Activated T-helper 2 cell treated with anti-CD3 and anti-CD28 coated beads, Interferon-gamma antibody, Interleukin-2, Interleukin-4, amounts not matched to agents 10 μg/mL and 5 μg/mL and 100 μg/mL, durations not matched to agents 14 hours and 24 hours and 36 hours (primary cell): ENCODE results near the gene CCR7. TPM values are rescaled to one million over a fixed set of nuclear protein-coding genes. Genes with fewer than 3 reads are reported as not detected.

ENCODE experiments used
- DNase-seq: peaks from one replicate; pipeline ENCODE4 v3.0.0; 2021; ENCODE audit warnings: low spot score
- H3K27ac Mint-ChIP-seq: one replicate; pipeline ENCODE4 v1.8.0; 2021; ENCODE audit warnings: mixed read lengths
- H3K27me3 Mint-ChIP-seq: one replicate; pipeline ENCODE4 v1.8.0; 2021; ENCODE audit warnings: low read depth, mixed read lengths
- H3K36me3 Mint-ChIP-seq: one replicate; pipeline ENCODE4 v1.8.0; 2021; ENCODE audit warnings: low read depth, mixed read lengths
- H3K4me1 Mint-ChIP-seq: one replicate; pipeline ENCODE4 v1.8.0; 2021; ENCODE audit warnings: low read depth, mixed read lengths
- H3K4me3 Mint-ChIP-seq: one replicate; pipeline ENCODE4 v1.8.0; 2021; ENCODE audit warnings: low read depth, mild to moderate bottlenecking, moderate library complexity, mixed read lengths
- H3K9me3 Mint-ChIP-seq: one replicate; pipeline ENCODE4 v1.8.0; 2021; ENCODE audit warnings: mixed read lengths
- intact Hi-C: fragments of 100-400 bp; cut with micrococcal nuclease; formaldehyde crosslinking; loops from one replicate; pipeline ENCODE4 v1.15.1; 2023
- total RNA-seq: library from RNA; stranded (reverse); gene quantifications from 2 replicates; pipeline ENCODE4 v1.2.3, GENCODE V29; 2022

The CCR7 gene
- total RNA-seq, 1 donor from 2014 or later, result 367 TPM

GRCh38 chr17:40564195-40564882 lies 933 bp downstream of the CCR7 start:
- no peaks in the 10 kb centered on the region for H3K27me3 Mint-ChIP-seq
- H3K4me1 Mint-ChIP-seq, result peaks cover 39% of the 10 kb centered on the region
- H3K36me3 Mint-ChIP-seq, result peaks cover 64% of the 10 kb centered on the region
- peak overlapping the region; percentile 95 for H3K4me3 Mint-ChIP-seq
- intact Hi-C loops, result no loop called here
- peaks cover 3% of the 10 kb centered on the region for H3K9me3 Mint-ChIP-seq
- DNase-seq, result peak; percentile 59
- peak overlapping the region; percentile 99 for H3K27ac Mint-ChIP-seq

DNA sequence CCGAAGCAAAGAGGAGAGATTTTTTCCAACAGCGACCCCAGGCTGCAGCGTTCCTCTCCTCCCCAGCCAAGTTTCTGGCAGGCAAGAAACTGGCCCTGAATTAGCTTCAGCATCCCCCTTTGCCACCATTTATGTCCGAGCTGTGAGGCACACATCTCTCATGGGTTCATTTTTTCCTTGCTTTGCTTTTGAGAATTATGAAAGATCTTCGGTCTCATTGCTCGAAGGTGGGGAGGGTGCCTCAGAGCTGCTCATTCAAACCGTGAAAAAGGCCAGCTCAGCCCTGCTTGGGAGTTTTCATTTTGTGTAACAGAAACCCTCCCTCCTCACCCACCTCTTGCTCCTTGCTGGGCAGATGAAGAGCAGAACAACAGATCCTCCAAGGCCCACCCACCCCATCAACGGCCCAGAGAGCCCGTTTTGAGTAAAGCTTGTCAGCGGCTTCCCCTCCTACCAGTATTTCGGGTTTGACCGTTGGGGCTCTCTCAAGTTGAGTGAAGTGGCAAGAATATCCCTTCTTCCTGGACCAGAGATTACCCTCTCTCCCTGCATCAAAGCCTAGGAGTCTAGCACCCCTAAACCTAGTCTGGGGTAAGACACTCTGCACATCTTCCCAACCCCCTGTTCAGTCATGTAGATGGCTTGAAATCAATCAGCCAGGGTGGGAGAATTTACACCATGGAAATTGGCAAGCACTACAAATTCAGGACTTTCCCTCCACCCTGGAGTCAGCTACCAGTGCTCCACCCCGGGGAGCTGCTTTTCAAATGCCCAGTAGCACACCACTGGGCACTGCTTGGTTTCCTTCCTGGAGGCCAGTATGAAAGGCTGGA lies 1.8 kb downstream of the CCR7 start:
- peak overlapping the region; percentile 99 for H3K27ac Mint-ChIP-seq
- peaks cover 3% of the 10 kb centered on the region for H3K9me3 Mint-ChIP-seq
- H3K36me3 Mint-ChIP-seq, result peaks cover 73% of the 10 kb centered on the region
- intact Hi-C loops, result loop anchor here (1.0 kb wide), 1 partner anchor 19 kb away; no protein-coding TSS in a partner anchor
- DNase-seq, result peak; percentile 51
- no peaks in the 10 kb centered on the region for H3K27me3 Mint-ChIP-seq
- H3K4me1 Mint-ChIP-seq, result peaks cover 45% of the 10 kb centered on the region
- peak overlapping the region; percentile 95 for H3K4me3 Mint-ChIP-seq

GRCh38 chr17:40562838-40563219 lies 2.4 kb downstream of the CCR7 start:
- Mint-ChIP-seq H3K4me1 (peaks cover 50% of the 10 kb centered on the region), H3K36me3 (peaks cover 75% of the 10 kb centered on the region), H3K9me3 (peaks cover 3% of the 10 kb centered on the region), H3K27ac (peak overlapping the region; percentile 99), H3K4me3 (peak overlapping the region; percentile 95), H3K27me3 (no peaks in the 10 kb centered on the region)
- intact Hi-C loops, result loop anchor here (1.0 kb wide), 1 partner anchor 19 kb away; no protein-coding TSS in a partner anchor
- peak; percentile 10 for DNase-seq

GRCh38 chr17:40561871-40562611 lies 3.2 kb downstream of the CCR7 start:
- Mint-ChIP-seq H3K36me3 (peaks cover 80% of the 10 kb centered on the region), H3K9me3 (peaks cover under 1% of the 10 kb centered on the region), H3K4me3 (peak overlapping the region; percentile 95), H3K27ac (peak overlapping the region; percentile 99), H3K27me3 (no peaks in the 10 kb centered on the region), H3K4me1 (peaks cover 57% of the 10 kb centered on the region)
- DNase-seq, result peak; percentile 68
- intact Hi-C loops, result loop anchor here (1.0 to 2.0 kb wide), 5 partner anchors 15 to 37 kb away; no protein-coding TSS in a partner anchor

DNA sequence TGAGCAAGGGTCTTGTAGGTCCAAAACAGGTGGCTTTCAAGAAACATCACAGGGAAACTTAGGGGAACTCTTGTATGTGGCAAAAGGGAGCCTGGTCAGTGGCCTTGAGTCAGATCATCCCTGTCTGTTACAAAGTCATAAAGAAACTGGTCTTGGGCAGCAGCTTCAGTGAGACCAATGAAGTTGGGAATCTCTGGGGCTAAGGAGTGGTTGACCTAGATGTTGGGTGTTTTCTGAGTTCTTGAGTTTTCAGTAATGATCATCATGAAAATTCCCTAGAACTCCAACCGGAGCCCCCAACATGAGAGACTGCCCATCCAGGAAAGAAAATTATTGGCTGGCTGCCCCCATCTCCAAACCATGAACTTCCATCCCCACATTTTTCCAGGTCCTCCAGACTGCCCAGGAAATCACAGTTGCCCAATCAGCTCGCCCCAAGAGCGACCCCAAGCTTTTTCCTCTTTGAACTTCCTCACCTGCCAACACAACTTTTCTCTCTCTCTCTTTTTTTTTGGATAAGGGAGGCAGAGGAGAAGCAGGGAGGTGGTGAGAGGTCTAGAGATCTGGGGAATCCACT lies 3.9 kb downstream of the CCR7 start:
- DNase-seq, result no peak
- Mint-ChIP-seq H3K27me3 (no peaks in the 10 kb centered on the region), H3K9me3 (no peaks in the 10 kb centered on the region), H3K36me3 (peaks cover 86% of the 10 kb centered on the region), H3K4me3 (peak overlapping the region; percentile 95), H3K4me1 (peaks cover 61% of the 10 kb centered on the region), H3K27ac (peak overlapping the region; percentile 99)
- intact Hi-C loops, result loop anchor here (1.0 to 2.0 kb wide), 5 partner anchors 16 to 38 kb away; no protein-coding TSS in a partner anchor

GRCh38 chr17:40560592-40561293 lies 4.5 kb downstream of the CCR7 start:
- H3K36me3 Mint-ChIP-seq, result peaks cover 93% of the 10 kb centered on the region
- peaks cover 60% of the 10 kb centered on the region for H3K4me1 Mint-ChIP-seq
- DNase-seq, result peak; percentile 79
- H3K27ac Mint-ChIP-seq, result peak overlapping the region; percentile 99
- H3K9me3 Mint-ChIP-seq, result no peaks in the 10 kb centered on the region
- H3K27me3 Mint-ChIP-seq, result no peaks in the 10 kb centered on the region
- intact Hi-C loops, result loop anchor here (1.0 to 2.0 kb wide), 5 partner anchors 17 to 39 kb away; no protein-coding TSS in a partner anchor
- H3K4me3 Mint-ChIP-seq, result peak overlapping the region; percentile 95

GRCh38 chr17:40559954-40560591 lies 5.2 kb downstream of the CCR7 start:
- H3K4me3 Mint-ChIP-seq, result peak overlapping the region; percentile 95
- peaks cover 97% of the 10 kb centered on the region for H3K36me3 Mint-ChIP-seq

DNA sequence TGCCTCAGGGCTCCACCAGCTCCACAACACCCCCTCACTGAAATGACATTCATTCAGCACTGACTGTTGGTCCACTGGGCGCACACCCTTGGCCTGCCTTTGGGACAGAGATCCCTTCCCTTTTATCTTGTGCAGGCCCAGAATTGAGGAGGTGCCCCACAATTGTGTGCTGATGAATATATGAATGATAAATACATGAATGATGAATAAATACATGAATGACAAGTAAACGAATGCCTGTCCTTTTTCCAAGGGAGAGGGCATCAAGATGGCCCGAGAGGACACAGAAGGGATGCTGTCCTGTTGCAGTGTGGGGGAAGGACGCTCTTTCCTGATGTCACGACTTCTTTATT lies 5.7 kb downstream of the CCR7 start:
- intact Hi-C loops, result no loop called here
- Mint-ChIP-seq H3K36me3 (peaks cover 97% of the 10 kb centered on the region), H3K4me1 (peaks cover 66% of the 10 kb centered on the region), H3K27ac (peak overlapping the region; percentile 99), H3K4me3 (peak overlapping the region; percentile 95), H3K27me3 (no peaks in the 10 kb centered on the region), H3K9me3 (no peaks in the 10 kb centered on the region)
- DNase-seq, result peak; percentile 6

More at GRCh38 chr17:40559954-40560591, 5.2 kb downstream of the CCR7 start:
- H3K4me1 Mint-ChIP-seq, result peaks cover 61% of the 10 kb centered on the region
- no peaks in the 10 kb centered on the region for H3K9me3 Mint-ChIP-seq
- intact Hi-C loops, result loop anchor here (2.0 kb wide), 1 partner anchor 27 kb away; no protein-coding TSS in a partner anchor
- no peaks in the 10 kb centered on the region for H3K27me3 Mint-ChIP-seq
- peak overlapping the region; percentile 99 for H3K27ac Mint-ChIP-seq
- peak; percentile 77 for DNase-seq

- Mint-ChIP-seq H3K4me1 (peaks cover 72% of the 10 kb centered on the region), H3K36me3 (peaks cover 97% of the 10 kb centered on the region), H3K9me3 (no peaks in the 10 kb centered on the region), H3K27ac (peak overlapping the region; percentile 66), H3K27me3 (no peaks in the 10 kb centered on the region), H3K4me3 (peak overlapping the region; percentile 95)
- intact Hi-C loops, result no loop called here
- DNase-seq, result peak; percentile 6
These were observed 6.2 kb downstream of the CCR7 start for GRCh38 chr17:40558890-40559563.

DNA sequence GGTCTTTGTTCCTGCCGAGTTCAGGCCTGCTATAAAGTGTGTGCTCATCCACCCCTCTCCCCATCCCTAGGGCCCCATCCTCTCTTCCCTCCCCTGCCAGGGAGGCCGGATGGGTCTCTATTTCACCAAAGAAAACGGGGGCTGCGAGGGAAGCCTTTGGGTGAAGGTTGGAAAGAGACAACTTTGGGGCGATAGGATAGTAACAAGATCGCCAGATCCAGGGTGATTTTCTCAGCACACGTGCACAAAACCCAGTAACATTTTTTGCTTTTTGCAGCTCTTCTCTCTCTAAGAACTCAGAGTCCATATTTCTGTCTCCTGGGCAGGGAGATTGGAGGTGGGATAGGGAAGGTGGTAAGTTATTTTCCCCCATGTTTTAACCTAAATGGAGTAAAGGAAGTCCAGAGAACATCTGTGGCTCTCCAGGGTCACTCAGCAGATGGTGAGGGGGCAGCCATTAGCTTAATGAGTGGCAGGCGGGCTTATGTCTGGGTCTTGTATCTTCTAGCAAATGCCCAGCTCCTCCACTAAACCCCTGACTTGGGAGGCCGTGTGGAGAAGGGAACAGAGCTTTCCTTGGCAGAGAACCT lies 6.9 kb downstream of the CCR7 start:
- DNase-seq, result no peak
- Mint-ChIP-seq H3K4me1 (peaks cover 75% of the 10 kb centered on the region), H3K27ac (peak overlapping the region; percentile 66), H3K4me3 (peak overlapping the region; percentile 95), H3K27me3 (no peaks in the 10 kb centered on the region), H3K9me3 (no peaks in the 10 kb centered on the region), H3K36me3 (peaks cover 97% of the 10 kb centered on the region)
- intact Hi-C loops, result no loop called here
